Endothelial cell of hepatic sinusoid (primary cell): Measurements from ENCODE around the gene SENP5.
"Not testable (repeated sequence)": the region's sequence is repeated elsewhere in the genome, so short reads cannot be mapped to it uniquely, and the experiment has no call there.

Source experiments
- in situ Hi-C: cut with HindIII; loops from 2 replicates; pipeline ENCODE4 v1.10.0; 2017; ENCODE audit warnings: low sequenced_read_pairs

SENP5 gene

DNA sequence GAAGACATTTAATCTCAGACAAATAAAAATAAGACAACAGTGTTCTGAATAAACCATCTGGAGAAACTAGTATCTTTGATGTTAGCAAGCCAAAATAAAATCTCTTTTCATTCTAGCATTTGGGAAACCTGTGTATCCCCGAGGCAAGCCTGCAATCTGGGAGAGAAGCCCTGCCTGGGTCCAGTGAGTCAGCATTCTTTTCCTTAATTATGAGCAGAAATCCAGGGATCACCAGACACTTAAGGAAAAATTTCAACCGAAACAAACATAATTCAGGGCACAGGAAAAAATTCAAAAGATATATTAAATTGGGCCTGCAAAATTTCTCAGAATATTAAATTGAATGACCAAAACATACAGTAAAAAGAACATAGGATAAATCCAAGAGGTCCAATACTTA, 70.4 kb downstream of the SENP5 start:
- in situ Hi-C loops: no loop called here

DNA sequence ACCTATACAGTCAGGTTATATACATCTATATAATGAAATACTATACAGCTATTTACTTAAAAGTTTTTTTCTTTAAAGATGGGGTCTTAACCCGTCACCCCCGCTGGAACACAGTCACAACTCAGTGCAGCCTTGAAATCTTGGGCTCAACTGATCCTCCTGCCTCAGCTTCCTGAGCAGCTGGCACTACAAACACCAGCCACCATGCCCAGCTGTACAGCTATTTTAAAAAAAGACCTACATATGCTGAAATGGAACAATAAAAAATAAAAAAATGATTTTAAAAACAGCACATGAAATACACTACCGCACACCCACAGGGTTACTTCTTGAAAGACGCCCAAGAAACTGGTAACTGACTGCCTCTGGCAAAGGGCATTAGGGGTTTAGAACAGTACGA, 70.9 kb downstream of the SENP5 start:
- in situ Hi-C loops: no loop called here

GRCh38 chr3:196941729-196942225, 74.1 kb downstream of the SENP5 start:
- in situ Hi-C loops: no loop called here

- in situ Hi-C loops: no loop called here
These were observed 74.7 kb downstream of the SENP5 start, which contains the start of gene NCBP2 for GRCh38 chr3:196942226-196942914. NCBP2 (minus strand) TSS chr3:196942528; CDS start chr3:196942503, 25 bp downstream.

DNA sequence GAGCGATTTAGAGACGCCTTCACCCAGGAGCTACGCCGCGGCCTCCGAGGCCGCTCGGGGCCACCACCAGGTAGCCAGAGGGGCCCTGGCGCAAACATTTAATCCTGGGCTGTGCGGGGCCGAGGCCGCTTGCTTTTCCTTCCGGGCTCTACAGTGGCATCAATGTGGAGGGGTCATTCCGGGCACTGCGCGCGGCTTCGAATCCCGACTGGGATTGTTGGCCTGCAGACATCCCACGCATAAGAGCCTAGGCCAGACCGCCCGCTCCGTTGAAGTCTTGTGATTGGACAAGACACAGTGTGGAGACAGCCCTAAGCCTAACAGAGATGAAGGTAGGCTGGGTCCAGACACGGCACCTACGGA, 75.2 kb downstream of the SENP5 start:
- in situ Hi-C loops: no loop called here

- in situ Hi-C loops: not testable (repeated sequence)
These were observed 76.5 kb downstream of the SENP5 start for GRCh38 chr3:196944037-196944790.

GRCh38 chr3:196947136-196947859, 79.6 kb downstream of the SENP5 start:
- in situ Hi-C loops: loop anchor here (5.0 kb wide), 2 partner anchors 40 to 90 kb away; no protein-coding TSS in a partner anchor

GRCh38 chr3:196947860-196948441, 80.2 kb downstream of the SENP5 start:
- in situ Hi-C loops: loop anchor here (5.0 kb wide), 2 partner anchors 39 to 89 kb away; no protein-coding TSS in a partner anchor

DNA sequence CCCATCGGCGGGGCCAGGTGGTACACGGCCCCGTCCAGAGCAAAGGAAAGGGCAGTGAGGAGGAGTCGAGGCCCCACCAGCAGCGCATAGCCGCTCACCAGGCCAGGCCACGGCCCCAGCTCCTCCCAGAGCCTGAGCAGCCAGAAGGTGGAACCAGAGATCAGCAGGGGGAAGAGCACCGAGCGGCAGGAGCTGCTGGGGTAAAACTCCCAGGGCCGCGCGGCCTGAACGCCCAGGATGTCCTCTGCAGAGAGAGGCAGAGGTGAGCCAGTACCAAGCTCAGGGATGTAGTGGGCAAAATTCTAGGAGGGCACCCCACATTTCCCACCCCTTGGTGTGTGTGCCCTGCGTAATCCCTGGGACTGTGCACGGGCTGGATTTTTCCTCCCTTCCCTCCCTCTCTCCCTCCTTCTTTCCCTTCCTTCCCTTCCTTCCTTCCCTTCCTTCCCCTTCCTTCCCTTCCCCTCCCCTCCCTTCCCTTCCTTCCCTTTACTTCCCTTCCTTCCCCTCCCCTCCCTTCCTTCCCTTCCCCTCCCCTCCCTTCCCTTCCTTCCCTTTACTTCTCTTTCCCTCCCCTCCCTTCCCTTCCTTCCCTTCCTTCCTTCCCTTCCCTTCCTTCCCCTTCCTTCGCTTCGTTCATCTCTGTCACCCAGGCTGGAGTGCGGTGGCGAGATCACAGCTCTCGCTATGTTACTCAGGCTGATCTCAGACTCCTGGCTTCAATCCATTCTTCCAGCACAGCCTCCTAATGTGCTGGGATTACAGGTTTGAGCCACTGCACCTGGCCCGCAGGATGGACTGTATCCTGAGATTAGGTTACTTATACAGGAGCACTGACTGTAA, 80.9 kb downstream of the SENP5 start:
- in situ Hi-C loops: loop anchor here (5.0 kb wide), 2 partner anchors 39 to 89 kb away; no protein-coding TSS in a partner anchor

DNA sequence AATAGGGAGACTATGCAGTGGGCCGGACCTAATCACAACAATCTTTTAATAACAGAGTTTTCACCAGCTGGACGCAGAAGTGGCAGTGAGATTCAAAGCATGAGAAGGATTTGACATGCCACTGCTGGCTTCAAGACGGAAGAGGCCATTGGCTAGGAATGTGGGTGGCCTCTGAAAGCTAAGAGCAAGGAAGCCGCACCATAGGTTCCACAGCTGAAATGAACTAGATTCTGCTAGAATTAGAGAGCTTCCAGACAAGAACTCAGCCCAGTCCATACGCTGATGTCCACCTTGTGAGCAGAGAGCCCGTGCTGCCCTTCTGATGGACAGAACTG, 81.5 kb downstream of the SENP5 start:
- in situ Hi-C loops: loop anchor here (5.0 kb wide), 2 partner anchors 38 to 88 kb away; no protein-coding TSS in a partner anchor

GRCh38 chr3:196949750-196950149, 82.0 kb downstream of the SENP5 start:
- in situ Hi-C loops: loop anchor here (5.0 kb wide), 2 partner anchors 38 to 88 kb away; no protein-coding TSS in a partner anchor

GRCh38 chr3:196951371-196951770, 83.7 kb downstream of the SENP5 start:
- in situ Hi-C loops: no loop called here

GRCh38 chr3:196954832-196955231, 87.1 kb downstream of the SENP5 start:
- in situ Hi-C loops: no loop called here

- in situ Hi-C loops: no loop called here
These were observed 94.6 kb downstream of the SENP5 start for GRCh38 chr3:196962108-196962929.

DNA sequence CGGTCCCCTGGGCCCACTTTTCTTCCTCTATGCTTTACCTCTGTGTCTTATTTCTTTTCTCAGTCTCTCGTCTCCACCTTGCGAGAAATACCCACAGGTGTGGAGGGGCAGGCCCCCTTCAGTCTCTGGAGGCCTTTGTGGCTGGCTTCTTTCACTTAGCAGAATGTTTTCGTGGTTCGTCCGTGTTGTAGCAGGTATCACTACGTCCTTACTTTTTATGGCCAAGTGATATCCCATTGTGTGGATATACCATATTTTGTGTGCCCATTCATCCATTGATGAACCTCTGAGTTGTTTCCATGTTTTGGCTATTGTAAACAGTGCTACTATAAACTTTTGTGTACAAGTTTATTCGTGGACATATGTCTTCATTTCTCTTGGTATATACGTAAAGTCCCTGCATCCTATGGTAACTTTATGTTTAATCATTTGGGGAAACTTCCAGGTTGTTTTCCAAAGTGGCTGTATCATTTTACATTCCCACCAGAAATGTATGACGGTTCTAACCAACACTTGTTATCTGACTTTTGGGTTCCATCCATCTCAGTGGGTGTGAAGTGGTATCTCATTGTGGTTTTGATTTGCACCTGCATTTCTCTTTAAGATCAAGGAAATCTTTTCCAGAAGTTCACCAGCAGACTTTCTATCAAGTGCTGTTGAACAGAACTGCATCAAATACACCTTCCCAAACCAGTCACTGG, 95.4 kb downstream of the SENP5 start:
- in situ Hi-C loops: no loop called here

GRCh38 chr3:196963631-196963953, 95.9 kb downstream of the SENP5 start:
- in situ Hi-C loops: no loop called here

GRCh38 chr3:196965112-196965803, 97.5 kb downstream of the SENP5 start:
- in situ Hi-C loops: no loop called here

DNA sequence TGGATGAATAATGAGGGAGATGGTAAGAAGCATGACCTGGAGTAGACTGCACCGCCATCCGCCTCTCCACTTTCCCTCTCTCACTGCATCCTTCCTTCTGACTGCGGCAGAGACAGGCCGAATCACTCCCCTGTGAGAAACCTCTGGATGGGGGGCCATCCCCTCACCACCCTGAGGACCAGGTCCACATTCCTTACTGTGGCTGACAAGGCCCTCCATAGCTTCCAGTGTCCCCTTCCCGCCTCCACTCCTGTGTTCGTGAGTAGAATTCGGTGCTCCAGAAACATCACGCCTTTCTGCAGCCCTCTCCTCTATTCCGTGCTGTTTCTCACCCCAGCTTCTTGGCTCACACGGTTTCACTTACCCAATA, 98.1 kb downstream of the SENP5 start:
- in situ Hi-C loops: no loop called here
